GM04503 (cell line): ENCODE measurements around the gene DCUN1D1.

Experiments
- DNase-seq: peaks from one replicate; pipeline ENCODE4 v3.0.0-alpha.2; 2012; ENCODE audit warnings: low read depth

The DCUN1D1 gene

DNA sequence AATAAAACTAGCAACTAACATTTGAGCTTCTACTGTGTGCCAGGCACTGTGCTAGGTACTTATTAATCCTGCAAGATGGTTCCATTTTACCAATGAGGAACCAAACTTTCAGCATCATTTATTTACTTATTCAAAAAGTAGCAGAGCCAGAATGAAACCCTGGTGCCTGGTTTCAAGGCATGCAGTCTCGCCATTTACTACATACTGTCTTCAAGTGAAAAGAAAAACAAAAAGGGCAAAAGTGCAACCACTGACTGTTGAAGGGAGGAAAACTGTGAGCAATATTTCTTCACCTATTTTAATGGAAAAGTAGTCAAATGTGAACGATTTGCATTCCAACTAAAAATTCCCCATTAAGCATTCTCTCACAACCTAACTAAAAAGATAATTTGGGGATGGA is 8.7 kb downstream of the DCUN1D1 start:
- no peak for DNase-seq

DNA sequence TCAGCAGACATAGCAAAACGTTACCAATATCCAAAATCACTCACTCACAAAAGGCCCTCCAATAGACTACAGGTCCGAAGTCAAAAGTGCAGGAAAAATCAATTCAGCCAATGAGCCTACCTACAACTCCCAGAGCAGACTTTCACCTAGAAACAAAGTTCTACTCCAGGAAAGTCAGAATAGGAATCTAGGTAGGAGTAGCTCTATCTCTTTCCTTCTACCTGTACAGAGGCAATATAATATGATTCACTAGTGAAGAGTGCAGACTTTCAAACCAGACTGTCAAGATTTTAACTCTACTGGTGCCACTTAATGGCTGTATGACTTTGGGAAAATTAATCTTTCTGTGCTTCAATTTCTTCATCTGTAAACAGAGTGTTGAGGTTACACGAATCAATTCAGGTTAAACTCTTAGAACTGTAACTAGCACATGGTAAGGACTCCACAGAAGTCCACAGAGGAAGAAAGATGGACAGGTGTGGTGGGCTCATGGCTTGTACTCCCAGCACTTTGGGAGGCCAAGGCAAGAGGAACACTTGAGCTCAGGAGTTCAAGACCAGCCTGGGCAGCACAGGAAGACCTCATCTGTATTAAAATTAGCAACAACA is 9.4 kb downstream of the DCUN1D1 start:
- DNase-seq = no peak

DNA sequence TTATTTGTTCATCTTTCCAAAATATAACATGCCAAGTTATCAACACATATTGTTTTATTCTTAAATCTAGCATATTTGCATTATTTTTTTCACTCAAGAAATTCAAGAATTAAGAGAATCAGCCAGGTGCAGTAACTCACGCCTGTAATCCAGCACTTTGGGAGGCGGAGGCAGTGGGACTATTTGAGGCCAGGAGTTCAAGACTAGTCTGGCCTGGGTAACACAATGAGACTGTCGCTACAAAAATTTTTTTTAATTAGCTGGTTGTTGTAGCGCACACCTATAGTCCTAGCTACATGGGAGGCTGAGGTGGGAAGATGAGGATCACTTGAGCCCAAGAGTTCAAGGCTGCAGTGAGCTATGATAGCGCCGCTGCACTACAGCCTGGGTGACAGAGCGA is 10.5 kb downstream of the DCUN1D1 start:
- DNase-seq = no peak

DNA sequence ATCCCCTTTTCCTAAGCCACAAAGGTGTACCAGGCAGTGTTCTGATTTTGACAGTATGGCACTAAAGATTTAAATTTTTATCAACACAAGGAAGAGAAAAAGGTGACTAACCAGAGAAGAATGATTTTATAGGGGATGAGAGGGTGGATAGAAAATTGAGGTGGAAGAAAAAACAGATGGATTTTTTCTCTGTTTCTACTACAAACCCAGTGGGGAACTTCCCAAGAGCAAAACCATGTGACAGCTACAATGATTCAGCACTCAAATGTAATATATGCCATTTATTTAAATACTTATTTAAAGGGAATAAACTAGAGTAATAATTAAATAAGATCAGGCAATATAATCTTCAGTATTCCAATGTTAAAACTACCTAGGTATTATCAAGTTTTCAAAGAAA is 11.1 kb downstream of the DCUN1D1 start:
- DNase-seq = peak; percentile 12

DNA sequence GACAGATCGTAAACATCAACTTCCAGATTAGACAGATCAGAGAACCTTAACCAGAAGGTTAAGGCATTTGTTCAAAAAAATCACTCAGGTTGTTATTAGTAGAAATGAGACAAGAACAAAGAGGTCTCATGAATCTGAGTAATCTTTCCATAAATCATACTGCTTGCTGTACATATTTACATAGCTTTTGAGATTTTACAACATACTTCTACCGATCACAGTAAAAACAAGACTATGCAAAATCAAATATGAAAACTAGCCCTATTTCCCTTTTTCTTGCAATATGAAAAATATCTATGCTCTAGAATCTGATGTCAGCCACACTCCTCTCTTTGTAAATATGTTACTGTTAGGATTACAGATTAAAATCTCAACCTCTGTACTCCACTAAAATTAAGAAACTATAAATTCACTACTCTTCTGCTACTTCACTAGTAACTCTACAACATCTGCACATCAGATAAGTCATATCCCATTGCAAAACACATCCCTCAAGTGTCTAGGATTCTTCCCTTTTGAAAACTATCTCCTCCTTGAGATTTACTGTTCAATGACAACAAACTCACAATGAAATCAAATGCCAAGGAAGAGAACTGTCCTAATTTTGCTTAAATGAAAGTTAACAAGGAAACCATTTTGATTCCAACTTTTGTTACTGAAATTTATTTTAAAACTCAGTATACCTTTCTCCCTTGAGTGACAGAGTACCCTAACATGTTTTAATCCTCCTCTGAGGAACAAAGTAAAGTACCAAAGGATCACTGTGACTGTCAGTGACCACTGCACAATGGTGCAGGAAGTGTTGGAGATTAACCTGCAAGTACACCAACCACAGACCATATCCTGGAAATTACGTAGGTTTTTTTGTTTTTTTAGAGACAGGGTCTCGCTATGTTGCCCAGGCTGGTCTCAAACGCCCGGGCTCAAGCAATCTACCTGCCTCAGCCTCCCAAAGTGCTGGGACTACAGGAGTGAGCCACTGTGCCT is 12.8 kb downstream of the DCUN1D1 start:
- DNase-seq = no peak

DNA sequence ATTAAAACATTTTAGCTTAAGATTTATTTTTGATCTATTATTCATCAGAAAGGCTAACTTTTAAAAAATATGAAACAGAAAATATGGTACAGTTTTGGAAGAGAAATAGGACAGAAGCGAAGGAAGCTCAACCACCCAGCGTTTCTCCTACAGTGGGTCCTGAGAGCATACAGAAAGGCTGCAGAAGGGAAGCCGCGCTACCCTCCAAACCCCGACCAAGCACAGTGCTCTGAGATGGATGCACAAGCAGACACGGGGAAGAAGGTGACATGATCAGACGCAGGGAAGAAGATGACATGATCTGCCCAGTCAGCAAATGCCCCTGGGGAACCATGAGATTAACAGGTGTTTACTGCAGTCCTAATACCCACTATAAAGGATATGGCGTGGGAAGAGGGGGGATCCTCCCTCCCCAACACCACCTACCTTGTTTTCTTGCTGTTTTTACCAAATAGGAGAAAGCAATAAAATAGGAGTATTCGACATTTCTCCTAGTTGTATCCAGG is 14.4 kb downstream of the DCUN1D1 start:
- no peak for DNase-seq

DNA sequence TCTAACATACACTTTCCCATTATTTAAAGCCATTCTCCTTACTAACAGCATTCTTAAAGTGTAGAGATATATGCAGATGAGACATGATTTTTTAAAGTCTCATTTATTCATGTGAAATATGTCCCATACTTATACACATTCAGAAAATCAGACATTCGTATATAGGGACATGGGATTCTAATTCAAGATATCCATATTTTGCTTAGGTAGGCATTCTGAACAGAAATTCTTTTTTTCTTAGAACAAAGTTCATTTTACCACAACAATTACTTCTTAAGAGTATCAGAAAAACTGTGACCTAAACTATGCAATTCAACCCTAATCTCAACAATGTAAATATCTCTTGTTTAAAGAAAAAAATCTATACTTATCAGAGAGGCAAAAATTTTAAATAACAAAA is 16.2 kb downstream of the DCUN1D1 start:
- DNase-seq = no peak

DNA sequence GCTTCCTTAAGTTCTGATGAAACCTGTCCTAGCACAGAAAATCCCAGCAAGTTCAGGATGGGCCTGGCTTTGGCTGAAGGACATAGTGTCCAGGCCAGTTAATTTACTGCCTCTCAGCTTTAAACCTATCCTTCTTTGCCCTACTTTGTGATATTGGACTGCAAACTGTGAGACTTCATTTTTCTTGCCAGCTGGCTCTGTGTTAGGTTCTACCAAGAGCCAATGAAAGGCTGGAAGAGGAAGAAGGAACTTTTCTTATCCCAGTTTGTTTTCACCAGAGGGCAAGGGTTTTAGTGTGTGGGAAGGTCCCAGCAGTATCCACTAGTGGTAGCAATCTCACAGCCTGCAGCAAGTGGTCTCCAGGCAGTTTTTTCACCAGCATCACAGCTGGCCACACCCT is 18.2 kb downstream of the DCUN1D1 start:
- no peak for DNase-seq

DNA sequence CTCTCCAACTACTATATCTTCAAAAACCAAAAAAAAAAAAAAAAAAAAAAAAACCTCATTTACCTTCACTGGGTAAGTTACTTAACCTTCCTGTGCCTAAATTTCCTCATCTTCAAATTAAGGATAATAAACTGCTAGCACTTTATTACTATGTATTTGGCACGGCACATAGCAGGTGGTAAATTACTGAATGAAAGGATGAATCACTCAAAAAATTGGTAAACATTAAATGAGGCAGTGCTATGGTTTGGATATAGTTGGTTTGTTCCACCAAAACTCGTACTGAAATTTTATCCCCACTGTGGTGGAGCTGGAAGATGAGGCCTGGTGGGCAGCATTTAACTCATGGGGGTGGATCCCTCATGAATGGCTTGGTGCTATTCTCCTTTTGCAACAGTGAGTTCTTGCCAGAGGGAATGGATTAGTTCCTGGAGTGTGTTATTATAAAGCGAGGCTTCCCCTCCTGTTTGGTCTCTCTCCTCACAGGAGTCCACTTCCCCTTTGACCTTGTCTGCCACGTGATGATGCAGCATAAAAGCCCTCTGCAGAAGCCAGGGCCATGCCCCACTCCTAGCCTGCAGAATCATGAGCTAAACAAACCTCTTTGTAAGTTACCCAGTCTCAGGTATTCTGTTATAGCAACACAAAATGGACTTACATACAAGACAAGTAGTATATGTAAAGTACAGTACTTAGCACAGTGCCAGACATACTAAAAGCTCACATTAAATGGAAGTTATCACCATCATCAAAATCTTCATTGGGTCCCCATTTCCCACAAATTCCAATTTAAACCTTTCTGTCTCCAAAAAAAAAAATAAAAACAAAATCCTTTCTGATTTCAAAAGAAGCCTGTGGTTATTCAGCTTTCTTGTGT is 20.6 kb downstream of the DCUN1D1 start:
- no peak for DNase-seq

DNA sequence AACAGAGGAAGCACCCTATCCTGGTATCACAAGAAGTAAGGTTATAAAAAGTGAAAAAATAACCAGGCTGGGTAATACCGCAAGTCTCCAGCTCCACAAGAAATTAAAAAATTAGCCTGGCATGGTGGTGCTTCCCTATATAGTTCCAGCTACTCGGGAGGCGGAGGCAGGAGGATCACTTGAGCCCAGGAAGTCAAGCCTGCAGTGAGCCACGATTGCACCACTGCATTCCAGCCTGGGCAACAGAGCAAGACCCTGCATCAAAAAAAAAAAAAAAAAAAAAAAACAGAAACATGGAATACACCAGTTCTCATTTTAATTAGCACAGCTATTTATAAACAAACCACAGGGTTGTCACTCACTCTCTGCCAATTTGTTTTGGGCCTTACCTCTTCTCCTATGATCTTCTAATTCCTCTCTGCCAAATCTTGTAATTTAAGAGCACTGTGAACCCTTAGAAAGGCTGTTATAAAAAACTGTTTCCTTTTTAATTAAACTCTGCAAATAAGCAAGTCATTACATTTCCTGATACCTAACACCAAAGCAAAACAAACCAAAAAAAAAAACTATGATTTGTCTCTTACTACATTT is 22.6 kb downstream of the DCUN1D1 start:
- DNase-seq = no peak

DNA sequence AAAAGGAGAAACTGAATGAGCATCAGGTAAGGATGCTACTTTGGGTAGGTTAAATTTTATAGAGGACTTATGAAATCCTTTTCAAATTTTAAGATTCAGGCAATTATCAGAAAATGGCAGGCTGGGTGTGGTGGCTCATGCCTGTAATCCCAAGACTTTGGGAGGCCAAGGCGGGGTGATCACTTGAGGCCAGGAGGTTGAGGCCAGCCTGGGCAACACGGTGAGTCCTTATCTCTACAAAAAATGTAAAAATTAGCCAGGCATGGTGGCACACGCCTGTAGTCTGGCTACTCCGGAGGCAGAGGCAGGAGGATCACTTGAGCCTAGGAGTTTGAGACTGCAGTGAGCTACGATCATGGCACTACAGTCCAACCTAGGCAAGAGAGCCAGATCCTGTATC is 23.1 kb downstream of the DCUN1D1 start:
- DNase-seq = no peak

DNA sequence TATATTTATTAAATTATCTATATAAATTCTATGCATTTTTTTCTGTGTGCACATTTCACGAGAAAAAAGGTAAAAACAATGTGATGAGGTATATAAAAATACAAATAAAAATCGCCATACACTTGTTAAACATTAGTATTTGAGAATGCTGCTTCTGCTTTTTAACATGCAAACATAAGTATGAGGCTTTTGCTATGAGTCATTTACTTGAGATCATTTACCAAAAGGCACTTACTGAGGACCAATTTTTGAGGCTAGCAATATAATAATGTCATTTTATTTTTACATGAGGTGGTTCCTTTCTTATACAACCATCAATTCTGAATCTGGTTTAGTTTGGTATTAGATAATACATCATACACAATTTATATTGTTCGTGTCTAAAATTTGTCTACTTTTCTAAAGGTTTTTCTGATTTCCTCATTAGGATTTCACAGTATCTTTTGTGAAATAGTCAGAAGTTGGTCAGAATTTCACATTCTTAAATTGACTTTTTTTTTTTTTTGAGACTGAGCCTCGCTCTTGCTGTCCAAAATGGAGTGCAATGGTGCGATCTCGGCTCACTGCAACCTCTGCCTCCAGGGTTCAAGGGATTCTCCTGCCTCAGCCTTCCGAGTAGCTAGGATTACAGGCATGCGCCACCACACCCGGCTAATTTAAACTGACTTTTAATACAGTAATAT is 25.6 kb downstream of the DCUN1D1 start:
- no peak for DNase-seq

DNA sequence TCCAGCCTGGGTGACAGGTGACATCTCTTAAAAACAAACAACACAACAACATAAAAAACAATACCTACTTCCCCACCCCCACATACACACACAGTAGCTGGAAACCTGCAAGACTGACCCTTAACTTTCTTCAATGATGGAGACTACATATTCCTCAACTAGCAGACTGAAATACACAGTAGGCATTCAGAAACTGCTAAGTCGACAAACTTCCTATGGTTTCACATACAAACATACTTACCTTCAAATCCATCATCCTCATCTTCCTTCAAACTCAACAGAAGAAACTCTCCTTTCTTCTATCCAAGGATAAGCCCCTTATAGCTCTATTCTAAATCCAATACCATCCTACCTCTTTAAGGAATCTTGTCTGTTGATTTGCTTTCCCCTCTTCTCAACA is 30.6 kb downstream of the DCUN1D1 start:
- DNase-seq = no peak

DNA sequence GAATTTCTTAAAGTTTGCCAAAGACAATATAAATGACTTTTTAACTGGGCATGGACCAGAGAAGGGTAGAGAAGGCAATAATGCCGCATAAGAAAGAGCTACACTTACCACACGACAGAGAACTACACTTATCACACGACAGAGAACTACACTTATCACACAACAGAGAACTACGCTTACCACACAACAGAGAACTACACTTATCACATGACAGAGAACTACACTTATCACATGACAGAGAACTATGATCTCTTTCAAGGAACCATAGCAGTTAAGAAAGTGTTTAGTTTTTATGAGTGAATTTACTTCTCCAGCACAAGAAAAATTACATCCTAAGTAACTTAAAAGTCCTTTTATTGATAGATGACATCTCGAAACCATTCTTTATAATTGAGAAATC is 32.0 kb downstream of the DCUN1D1 start:
- DNase-seq = no peak

DNA sequence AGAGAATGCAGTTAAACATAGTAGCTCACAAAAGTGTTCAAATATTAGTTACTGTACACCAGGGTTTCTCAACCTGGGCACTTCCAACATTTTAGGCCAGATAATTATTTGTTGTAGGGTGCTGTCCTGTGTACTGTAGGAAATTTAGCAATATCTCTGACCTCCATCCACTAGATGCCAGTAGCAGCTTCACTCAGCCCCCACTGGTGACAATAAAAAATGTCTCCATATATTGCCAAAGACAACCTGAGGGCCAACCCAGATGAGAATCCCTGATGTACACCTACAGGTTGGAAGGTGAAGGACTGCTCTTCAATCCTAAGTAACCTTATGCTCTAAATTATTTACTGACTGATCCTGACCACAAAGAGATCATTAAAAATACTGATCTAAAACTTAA is 32.5 kb downstream of the DCUN1D1 start:
- no peak for DNase-seq

DNA sequence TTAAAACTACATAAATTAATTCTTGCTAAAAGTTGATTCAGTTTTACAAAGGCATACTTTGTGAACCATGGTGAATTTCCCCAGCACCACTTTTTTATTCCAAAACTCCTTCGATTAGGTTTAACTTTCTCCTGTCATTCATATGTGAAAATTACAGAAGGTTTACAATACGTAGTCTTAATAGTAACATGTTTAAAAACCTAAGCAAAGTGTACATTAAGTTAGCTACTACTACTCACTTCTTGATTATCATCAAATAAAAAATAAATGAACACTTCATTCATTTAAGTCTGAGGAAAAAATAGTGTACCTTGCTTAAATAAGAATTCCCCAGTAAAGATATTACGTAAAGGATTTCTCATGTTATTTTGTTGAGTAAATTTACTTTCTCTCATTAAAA is 38.6 kb downstream of the DCUN1D1 start:
- no peak for DNase-seq

DNA sequence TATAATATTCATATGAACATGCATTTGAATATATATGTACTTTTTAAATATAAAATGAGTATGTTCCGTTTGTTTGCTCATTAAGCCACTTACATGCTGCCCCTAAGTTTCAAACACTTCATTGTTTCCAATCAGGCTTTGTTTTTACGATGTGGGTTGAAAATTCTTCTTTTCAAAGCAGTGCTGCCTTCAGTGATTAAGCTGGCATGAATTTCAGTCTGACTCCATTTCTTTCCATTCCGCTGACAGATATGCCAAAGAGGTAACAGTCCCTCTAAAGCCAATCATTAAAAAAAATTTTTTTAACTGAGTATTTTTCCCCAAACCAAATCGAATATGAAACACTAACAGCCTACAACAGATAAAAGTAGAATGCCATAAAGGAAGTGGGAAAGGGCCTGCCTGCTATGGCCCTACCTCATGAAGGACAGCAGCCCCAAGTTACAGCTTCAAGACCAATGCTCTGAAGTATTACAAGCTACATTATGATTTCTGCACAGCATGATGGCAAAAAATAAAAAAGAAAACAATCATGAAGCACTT is 40.0 kb downstream of the DCUN1D1 start:
- DNase-seq = no peak

DNA sequence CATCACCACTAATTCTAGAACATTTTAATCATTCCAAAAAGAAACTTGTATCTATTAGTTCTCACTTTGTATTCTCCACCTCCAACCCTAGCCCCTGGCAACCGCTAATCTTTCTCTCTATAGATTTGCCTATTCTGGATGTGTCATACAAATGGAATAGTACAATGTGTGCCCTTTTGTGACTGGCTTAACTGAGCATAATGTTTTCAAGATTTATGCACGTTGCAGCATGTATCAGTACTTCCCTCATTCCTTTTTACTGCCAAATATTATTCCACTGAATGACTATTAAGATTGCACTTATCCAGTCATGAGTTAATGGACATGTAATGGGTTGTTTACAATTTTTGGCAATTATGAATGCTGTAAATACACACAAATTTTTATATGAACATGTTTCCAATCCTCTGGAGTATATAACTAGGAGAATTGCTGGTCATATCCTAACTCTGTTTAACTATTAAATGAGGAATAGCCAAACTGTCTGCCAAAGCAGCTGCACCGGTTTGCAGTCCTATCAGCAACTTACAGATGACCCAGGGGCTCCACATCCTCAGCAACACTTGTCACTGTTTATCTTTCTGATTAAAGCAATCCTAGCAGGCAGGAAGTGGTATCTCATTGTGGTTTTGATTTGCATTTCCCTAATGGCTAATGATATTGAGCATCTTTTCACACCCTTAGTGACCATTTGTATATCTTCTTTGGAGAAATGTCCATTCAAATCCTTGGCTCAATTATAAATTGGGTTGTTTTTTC is 42.9 kb downstream of the DCUN1D1 start:
- no peak for DNase-seq

DNA sequence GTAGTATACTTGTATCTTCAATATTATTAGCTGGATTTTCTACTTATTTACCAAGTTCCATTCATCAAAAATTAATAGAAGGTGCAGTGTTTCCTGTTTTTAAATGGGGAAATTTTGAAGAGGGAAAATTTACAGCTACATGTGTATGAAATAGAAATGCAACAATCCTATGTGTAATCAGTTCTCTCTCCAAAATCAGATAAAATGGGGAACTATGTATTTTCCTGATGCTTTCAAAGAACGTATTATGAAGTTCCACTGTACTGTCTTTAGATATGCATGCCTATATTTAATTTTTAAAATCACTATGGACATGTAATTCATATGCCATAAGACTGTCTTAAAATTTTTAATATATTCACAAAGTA is 43.4 kb downstream of the DCUN1D1 start:
- no peak for DNase-seq

DNA sequence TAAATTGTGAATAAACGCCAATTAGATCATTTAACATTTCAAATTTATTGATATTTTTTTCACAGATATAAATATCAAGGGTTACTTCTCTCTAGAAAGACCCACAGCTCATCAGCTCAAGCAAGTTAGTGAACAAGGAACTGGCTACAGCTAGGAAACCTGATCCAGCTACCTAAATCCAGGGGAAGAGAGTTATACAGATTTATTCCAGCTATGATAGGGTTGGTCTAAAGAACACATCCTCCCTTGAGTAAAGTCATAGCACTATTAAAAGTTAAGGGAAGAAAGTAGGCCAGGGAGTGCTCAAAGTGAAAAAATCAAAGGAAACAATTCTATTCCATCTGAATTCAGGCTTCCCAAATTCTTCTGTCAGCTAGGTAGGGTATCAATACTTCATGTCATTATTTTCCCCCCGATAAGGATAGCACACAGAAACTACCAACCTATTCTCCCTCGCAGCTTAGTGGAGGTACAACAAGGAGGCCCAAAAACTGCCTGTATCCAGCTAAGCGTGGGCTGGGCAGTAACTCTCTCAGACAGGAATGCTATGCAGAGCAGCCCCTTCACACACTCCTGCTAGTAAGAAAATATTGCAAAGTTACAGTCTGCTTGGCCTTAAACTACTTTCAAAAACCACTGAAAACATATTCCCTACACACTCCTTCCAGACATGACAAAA is 44.0 kb downstream of the DCUN1D1 start:
- no peak for DNase-seq
